ENCODE results near the gene TRPM2.

Gene TRPM2

GRCh38 chr21:44456915-44457736 lies 103.7 kb downstream of the TRPM2 start:
- TF ChIP-seq CTCF (IDR thresholded peaks at IDR 0.05; ENCODE audit: low read depth, low read length, missing control alignments), result no peak
- no peak for DNase-seq (ENCODE audit: low read depth)
- no peak overlapping the region for H3K4me3 ChIP-seq (ENCODE audit: low read depth, low read length)

GRCh38 chr21:44458971-44459711 lies 105.7 kb downstream of the TRPM2 start:
- TF ChIP-seq CTCF (IDR thresholded peaks at IDR 0.05; ENCODE audit: low read depth, low read length, missing control alignments), result no peak
- no peak for DNase-seq (ENCODE audit: low read depth)
- no peak overlapping the region for H3K4me3 ChIP-seq (ENCODE audit: low read depth, low read length)

GRCh38 chr21:44459712-44460440 lies 106.5 kb downstream of the TRPM2 start:
- no peak for DNase-seq (ENCODE audit: low read depth)
- H3K4me3 ChIP-seq (ENCODE audit: low read depth, low read length), result no peak overlapping the region
- TF ChIP-seq CTCF (IDR thresholded peaks at IDR 0.05; ENCODE audit: low read depth, low read length, missing control alignments), result no peak

- DNase-seq (ENCODE audit: low read depth), result no peak
- no peak overlapping the region for H3K4me3 ChIP-seq (ENCODE audit: low read depth, low read length)
Observed at GRCh38 chr21:44460441-44460755, 107.0 kb downstream of the TRPM2 start.

GRCh38 chr21:44461005-44461404 lies 107.6 kb downstream of the TRPM2 start:
- no peak for TF ChIP-seq CTCF (IDR thresholded peaks at IDR 0.05; ENCODE audit: low read depth, low read length, missing control alignments)
- no peak overlapping the region for H3K4me3 ChIP-seq (ENCODE audit: low read depth, low read length)
- DNase-seq (ENCODE audit: low read depth), result no peak

More at GRCh38 chr21:44460441-44460755, 107.0 kb downstream of the TRPM2 start:
- no peak for TF ChIP-seq CTCF (IDR thresholded peaks at IDR 0.05; ENCODE audit: low read depth, low read length, missing control alignments)

GRCh38 chr21:44461464-44462001 lies 108.1 kb downstream of the TRPM2 start:
- TF ChIP-seq CTCF (IDR thresholded peaks at IDR 0.05; ENCODE audit: low read depth, low read length, missing control alignments), result no peak

More at GRCh38 chr21:44461464-44462001, 108.1 kb downstream of the TRPM2 start:
- DNase-seq (ENCODE audit: low read depth), result no peak
- H3K4me3 ChIP-seq (ENCODE audit: low read depth, low read length), result no peak overlapping the region
